IMR-90 (cell line): ENCODE measurements around the gene BAIAP2L1. TPM values are rescaled to one million over a fixed set of nuclear protein-coding genes. Genes with fewer than 3 reads are reported as not detected.

Experiments
- ATAC-seq: fragments of 200-7000 bp; cut with Tn5 transposase; 2 replicates; pipeline ENCODE4 v1.9.1; 2020; ENCODE audit warnings: low read depth, mild to moderate bottlenecking, moderate library complexity
- BruUV-seq: library from RNA; stranded (reverse); fragments of 400-500 nt; replicated peaks from 2 replicates; lab custom pipeline; 2021; lab: Mats Ljungman, UMichigan
- CTCF ChIA-PET: fragments of 300-600 bp; formaldehyde crosslinking; extraction: SDS; loops from one replicate; lab custom pipeline; 2021; ENCODE audit warnings: antibody characterized with exemption; lab: Yijun Ruan, JAX
- POLR2A ChIA-PET: fragments of 300-600 bp; sonication (Branson Sonifier 250); formaldehyde crosslinking; loops from one replicate; lab custom pipeline; 2022; ENCODE audit warnings: antibody characterized with exemption; ENCODE audit not compliant: unreplicated experiment; lab: Charles Lee
- DNase-seq: peaks from one replicate; pipeline ENCODE4 v3.0.0; 2013
- H2AFZ ChIP-seq: replicated peaks from 2 replicates; pipeline ENCODE3; 2013; ENCODE audit warnings: low read length, mild to moderate bottlenecking; ENCODE audit not compliant: poor library complexity
- H2AK5ac ChIP-seq: 2 replicates; pipeline ENCODE4 v1.6.1; 2013; ENCODE audit warnings: low read depth, low read length, inconsistent platforms
- H2AK9ac ChIP-seq: replicated peaks from 2 replicates; pipeline ENCODE3; 2013; ENCODE audit warnings: mild to moderate bottlenecking, low read depth, low read length, moderate library complexity; ENCODE audit not compliant: poor library complexity
- H2BK120ac ChIP-seq: 2 replicates; pipeline ENCODE4 v1.6.1; 2013; ENCODE audit warnings: low read depth, low read length, inconsistent platforms
- H2BK15ac ChIP-seq: 3 replicates; pipeline ENCODE4 v1.6.1; 2013; ENCODE audit warnings: low read depth, low read length, inconsistent platforms
- H2BK20ac ChIP-seq: 2 replicates; pipeline ENCODE4 v1.6.1; 2013; ENCODE audit warnings: low read depth, mild to moderate bottlenecking, inconsistent platforms, low read length, moderate library complexity
- H2BK5ac ChIP-seq: 2 replicates; pipeline ENCODE4 v1.6.1; 2013; ENCODE audit warnings: mild to moderate bottlenecking, low read depth, low read length, inconsistent platforms; ENCODE audit not compliant: poor library complexity, severe bottlenecking
- H3K14ac ChIP-seq: replicated peaks from 2 replicates; pipeline ENCODE4 v1.6.1; 2013; ENCODE audit warnings: low read depth, low read length, inconsistent platforms
- H3K18ac ChIP-seq: 2 replicates; pipeline ENCODE4 v1.6.1; 2013; ENCODE audit warnings: low read depth, low read length, control low read depth
- H3K23ac ChIP-seq: 2 replicates; pipeline ENCODE4 v1.6.1; 2013; ENCODE audit warnings: low read depth, low read length, inconsistent platforms
- H3K27ac ChIP-seq: 2 replicates; pipeline ENCODE4 v1.5.1; 2013; ENCODE audit warnings: mild to moderate bottlenecking, control low read depth, low read length; ENCODE audit not compliant: insufficient read depth
- H3K27me3 ChIP-seq: 2 replicates; pipeline ENCODE4 v1.6.1; 2013; ENCODE audit warnings: low read length; ENCODE audit not compliant: control insufficient read depth, insufficient read depth
- H3K36me3 ChIP-seq: 2 replicates; pipeline ENCODE4 v1.6.1; 2013; ENCODE audit warnings: low read length, mixed read lengths; ENCODE audit not compliant: control insufficient read depth, insufficient read depth
- H3K4ac ChIP-seq: 2 replicates; pipeline ENCODE4 v1.6.1; 2013; ENCODE audit warnings: low read depth, low read length, inconsistent platforms
- H3K4me1 ChIP-seq: 2 replicates; pipeline ENCODE4 v1.6.1; 2013; ENCODE audit warnings: low read length, mixed read lengths; ENCODE audit not compliant: control insufficient read depth, insufficient read depth
- H3K4me2 ChIP-seq: 2 replicates; pipeline ENCODE4 v1.6.1; 2013; ENCODE audit warnings: low read depth, mild to moderate bottlenecking, control low read depth, low read length, moderate library complexity
- H3K4me3 ChIP-seq: 2 replicates; pipeline ENCODE4 v1.5.1; 2013; ENCODE audit warnings: low read depth, mild to moderate bottlenecking, control low read depth, low read length, moderate library complexity; ENCODE audit not compliant: insufficient read depth
- H3K56ac ChIP-seq: 2 replicates; pipeline ENCODE4 v1.6.1; 2013; ENCODE audit warnings: low read length, inconsistent platforms; ENCODE audit not compliant: insufficient read depth; ENCODE audit errors: extremely low read depth
- H3K79me1 ChIP-seq, 2 experiments: 2 replicates each; pipeline ENCODE4 v1.6.1; 2013; ENCODE audit warnings: low read length in 2 of 2, inconsistent platforms in 1 of 2, low read depth in 1 of 2
- H3K9ac ChIP-seq: 2 replicates; pipeline ENCODE4 v1.6.1; 2013; ENCODE audit warnings: low read depth, low read length, control low read depth
- H3K9me1 ChIP-seq: 2 replicates; pipeline ENCODE4 v1.6.1; 2013; ENCODE audit warnings: low read length, inconsistent platforms; ENCODE audit not compliant: insufficient read depth
- H3K9me3 ChIP-seq: 2 replicates; pipeline ENCODE4 v1.6.1; 2013; ENCODE audit warnings: low read length; ENCODE audit not compliant: control insufficient read depth, insufficient read depth
- H4K20me1 ChIP-seq: 2 replicates; pipeline ENCODE4 v1.6.1; 2013; ENCODE audit warnings: low read length, inconsistent platforms; ENCODE audit not compliant: insufficient read depth
- H4K5ac ChIP-seq: 2 replicates; pipeline ENCODE4 v1.6.1; 2013; ENCODE audit warnings: mild to moderate bottlenecking, low read depth, low read length, control low read depth
- H4K8ac ChIP-seq, 2 experiments: 2 replicates each; pipeline ENCODE4 v1.6.1; 2013; ENCODE audit warnings: low read depth in 2 of 2, low read length in 2 of 2, control low read depth in 1 of 2, inconsistent platforms in 1 of 2
- H4K91ac ChIP-seq: 2 replicates; pipeline ENCODE4 v1.6.1; 2013; ENCODE audit warnings: low read depth, low read length, inconsistent platforms; ENCODE audit not compliant: insufficient read depth
- BHLHE40 ChIP-seq: fragments of 150-350 bp; IDR thresholded peaks from 2 replicates; pipeline ENCODE4 v1.6.1; 2016; ENCODE audit warnings: mild to moderate bottlenecking, low read depth, low read length
- CEBPB ChIP-seq: IDR thresholded peaks from 2 replicates; pipeline ENCODE4 v1.6.1; 2012; ENCODE audit warnings: low read depth, low read length, improper control_type of control experiment
- CHD1 ChIP-seq: IDR thresholded peaks from 2 replicates; pipeline ENCODE4 v1.6.1; 2012; ENCODE audit warnings: low read depth, low read length, improper control_type of control experiment
- FOS ChIP-seq: fragments of 150-350 bp; IDR thresholded peaks from 2 replicates; pipeline ENCODE4 v1.6.1; 2016; ENCODE audit warnings: low read depth, low read length
- MAZ ChIP-seq: IDR thresholded peaks from 2 replicates; pipeline ENCODE4 v1.6.1; 2012; ENCODE audit warnings: low read depth, mild to moderate bottlenecking, low read length, improper control_type of control experiment, moderate library complexity, borderline replicate concordance
- MXI1 ChIP-seq: IDR thresholded peaks from 2 replicates; pipeline ENCODE4 v1.6.1; 2012; ENCODE audit warnings: low read depth, mild to moderate bottlenecking, low read length, moderate library complexity, borderline replicate concordance
- RAD21 ChIP-seq: IDR thresholded peaks from 2 replicates; pipeline ENCODE4 v1.6.1; 2012; ENCODE audit warnings: low read length, improper control_type of control experiment
- RCOR1 ChIP-seq: IDR thresholded peaks from 2 replicates; pipeline ENCODE4 v1.6.1; 2012; ENCODE audit warnings: mild to moderate bottlenecking, low read length, improper control_type of control experiment; ENCODE audit not compliant: insufficient replicate concordance
- RFX5 ChIP-seq: IDR thresholded peaks from 2 replicates; pipeline ENCODE4 v1.8.0; 2012; ENCODE audit warnings: low read depth, mild to moderate bottlenecking, low read length, moderate library complexity
- WGBS, 2 experiments: methylation state at CpG; one replicate each; pipeline versions ENCODE4 v1.1.5 to v1.1.7; 2013; ENCODE audit warnings: missing lambda C conversion rate in 2 of 2; ENCODE audit not compliant: insufficient read length in 1 of 2; ENCODE audit errors: extremely low coverage in 2 of 2; 5-methylcytosine and 5-hydroxymethylcytosine counted together
- dilution Hi-C: fragments of 300-500 bp; cut with HindIII; formaldehyde crosslinking; loops from one replicate; pipeline ENCODE4 v1.14.3; 2018; ENCODE audit warnings: low sequenced_read_pairs; ENCODE audit not compliant: unreplicated experiment
- in situ Hi-C: fragments of 300-500 bp; cut with MboI; formaldehyde crosslinking; loops from 3 replicates; pipeline ENCODE4 v1.14.3; 2019; ENCODE audit warnings: low sequenced_read_pairs, inconsistent platforms, mixed read lengths
- intact Hi-C: fragments of 100-400 bp; cut with micrococcal nuclease; formaldehyde crosslinking; loops from 2 replicates; pipeline ENCODE4 v1.10.0; 2022
- polyA plus RNA-seq, 3 experiments: library from polyadenylated mRNA; depleted of rRNA; stranded (reverse); fragments of >200 nt; gene quantifications; 2 replicates each; pipeline ENCODE4 v1.2.3, GENCODE V29; 2012; ENCODE audit warnings: low replicate concordance in 1 of 3
- total RNA-seq: library from RNA; depleted of rRNA; stranded (reverse); fragments of >200 nt; gene quantifications from 2 replicates; pipeline ENCODE4 v1.2.3, GENCODE V29; 2012
- TF ChIP-seq, protein P1 (sequence below): fragments of 150-350 bp; IDR thresholded peaks from 2 replicates; pipeline ENCODE4 v1.6.1; 2016; ENCODE audit warnings: low read depth, mild to moderate bottlenecking, low read length, moderate library complexity, borderline replicate concordance
- TF ChIP-seq, protein P2 (sequence below): fragments of 150-350 bp; IDR thresholded peaks from 2 replicates; pipeline ENCODE4 v1.6.1; 2017; ENCODE audit warnings: mild to moderate bottlenecking, antibody characterized with exemption, low read length, low read depth

The BAIAP2L1 gene
- total and polyA plus RNA-seq, 2 of the 4 experiments (the other 2 are of a cell fraction) = 2.2 to 6.0 TPM

DNA sequence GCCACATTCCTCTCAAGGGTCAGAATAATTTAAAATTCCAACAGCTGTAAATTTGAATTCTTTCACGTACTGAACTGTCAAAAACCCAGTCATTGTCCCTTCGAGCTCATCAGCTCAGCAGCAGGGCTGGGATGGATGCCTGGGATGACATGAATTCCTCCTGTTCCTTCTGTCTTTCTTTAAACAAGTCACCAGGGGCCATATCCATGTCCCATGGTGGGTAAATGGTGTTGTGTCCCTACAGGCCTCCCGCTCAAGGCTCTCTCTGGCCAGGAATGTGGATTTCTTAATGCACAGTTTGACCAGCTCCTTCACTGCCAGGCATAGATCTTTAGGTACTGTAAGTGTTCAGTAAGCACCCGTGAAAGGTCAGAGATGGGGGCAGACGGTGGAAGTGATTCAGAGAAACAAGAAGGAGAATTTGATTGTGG, 135.0 kb downstream of the BAIAP2L1 start:
- H2BK15ac ChIP-seq = no peak overlapping the region
- BruUV-seq = no TSS peak
- H3K79me1 ChIP-seq = peaks cover 5% of the 10 kb centered on the region in 2 experiments; a peak in 1 of 4 replicates
- POLR2A ChIA-PET = no interaction called here
- 0 out of 2 replicates have a peak overlapping the region, but pooled peaks have one; percentile 9 for H3K18ac ChIP-seq
- H3K23ac ChIP-seq = no peak overlapping the region
- peaks cover 7% of the 10 kb centered on the region for H3K36me3 ChIP-seq
- WGBS, 2 experiments = 17% methylated on average over 1 of the region's 5 CpGs; no CpG with 5 or more reads in 1 of the 2 experiments
- TF ChIP-seq, protein P1, sequence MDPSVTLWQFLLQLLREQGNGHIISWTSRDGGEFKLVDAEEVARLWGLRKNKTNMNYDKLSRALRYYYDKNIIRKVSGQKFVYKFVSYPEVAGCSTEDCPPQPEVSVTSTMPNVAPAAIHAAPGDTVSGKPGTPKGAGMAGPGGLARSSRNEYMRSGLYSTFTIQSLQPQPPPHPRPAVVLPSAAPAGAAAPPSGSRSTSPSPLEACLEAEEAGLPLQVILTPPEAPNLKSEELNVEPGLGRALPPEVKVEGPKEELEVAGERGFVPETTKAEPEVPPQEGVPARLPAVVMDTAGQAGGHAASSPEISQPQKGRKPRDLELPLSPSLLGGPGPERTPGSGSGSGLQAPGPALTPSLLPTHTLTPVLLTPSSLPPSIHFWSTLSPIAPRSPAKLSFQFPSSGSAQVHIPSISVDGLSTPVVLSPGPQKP = no peak
- no peak for TF ChIP-seq CEBPB
- no peak for TF ChIP-seq RCOR1
- no peak for TF ChIP-seq RFX5
- TF ChIP-seq FOS = no peak
- TF ChIP-seq MXI1 = no peak
- TF ChIP-seq, protein P2, sequence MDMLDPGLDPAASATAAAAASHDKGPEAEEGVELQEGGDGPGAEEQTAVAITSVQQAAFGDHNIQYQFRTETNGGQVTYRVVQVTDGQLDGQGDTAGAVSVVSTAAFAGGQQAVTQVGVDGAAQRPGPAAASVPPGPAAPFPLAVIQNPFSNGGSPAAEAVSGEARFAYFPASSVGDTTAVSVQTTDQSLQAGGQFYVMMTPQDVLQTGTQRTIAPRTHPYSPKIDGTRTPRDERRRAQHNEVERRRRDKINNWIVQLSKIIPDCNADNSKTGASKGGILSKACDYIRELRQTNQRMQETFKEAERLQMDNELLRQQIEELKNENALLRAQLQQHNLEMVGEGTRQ = no peak
- no peak for TF ChIP-seq MAZ
- no peak for TF ChIP-seq BHLHE40
- TF ChIP-seq RAD21 = no peak
- no peak for TF ChIP-seq CHD1
- no peak overlapping the region for H3K4me3 ChIP-seq
- ATAC-seq (peak; percentile 77), DNase-seq (peak; percentile 58)
- no peak overlapping the region for H3K4me2 ChIP-seq
- H2BK120ac ChIP-seq = peak overlapping the region; percentile 32; the same call in 1 of the 2 replicates
- 0 out of 2 replicates have a peak overlapping the region, but pooled peaks have one; percentile 37 for H3K14ac ChIP-seq
- CTCF ChIA-PET = no interaction called here
- H3K9me1 ChIP-seq = no peaks in the 10 kb centered on the region
- H3K4ac ChIP-seq = no peak overlapping the region
- H4K8ac ChIP-seq = no peak overlapping the region; a peak in 1 of 4 replicates
- intact Hi-C loops (no loop called here), dilution Hi-C loops (no loop called here), in situ Hi-C loops (no loop called here)
- no peak overlapping the region for H2AK9ac ChIP-seq
- H4K5ac ChIP-seq = no peak overlapping the region
- no peak overlapping the region for H2BK20ac ChIP-seq
- no peak overlapping the region for H2AK5ac ChIP-seq
- no peak overlapping the region for H3K56ac ChIP-seq
- no peak overlapping the region for H3K9ac ChIP-seq
- no peak overlapping the region for H2AFZ ChIP-seq
- peaks cover 6% of the 10 kb centered on the region for H3K4me1 ChIP-seq
- no peaks in the 10 kb centered on the region; the same call in 1 of the 2 replicates for H4K20me1 ChIP-seq
- H3K9me3 ChIP-seq = no peaks in the 10 kb centered on the region
- no peaks in the 10 kb centered on the region for H3K27me3 ChIP-seq
- peak overlapping the region; percentile 18 for H2BK5ac ChIP-seq
- H4K91ac ChIP-seq = no peak overlapping the region
- H3K27ac ChIP-seq = peak overlapping the region; percentile 19; the same call in 1 of the 2 replicates
